Measurements from ENCODE around the gene GPR32. TPM values are rescaled to one million over a fixed set of nuclear protein-coding genes. Genes with fewer than 3 reads are reported as not detected.

The GPR32 gene
- total and polyA plus RNA-seq, 2 donors (not counting 1 experiment from before 2014, with no cell fraction given) = not detected

GRCh38 chr19:50821248-50821612 lies 51.0 kb downstream of the GPR32 start:
- peak overlapping the region; percentile 51 for H3K4me3 Mint-ChIP-seq
- ATAC-seq (ENCODE audit: low read depth) (no peak), DNase-seq (no peak)
- H3K36me3 ChIP-seq (replicated peaks in 1 of 2; ENCODE audit: control extremely low read depth in 1 of 2, control insufficient read depth in 1 of 2, extremely low read depth in 1 of 2, insufficient read depth in 2 of 2, low read length in 1 of 2) = no peaks in the 10 kb centered on the region
- ChIA-PET CTCF (interaction anchor here (3.1 kb wide), 1 partner anchor 101 kb away, joined by 13 read pairs; no protein-coding TSS in a partner anchor), POLR2A (interaction anchor here (1.2 kb wide), 1 partner anchor 17 kb away, joined by 3 read pairs; no protein-coding TSS in a partner anchor)
- no peak for TF ChIP-seq CTCF (IDR thresholded peaks at IDR 0.05)
- no peak for TF ChIP-seq EZH2 (IDR thresholded peaks at IDR 0.05; ENCODE audit: borderline replicate concordance, insufficient read depth, low read depth, low read length, poor library complexity, severe bottlenecking)
- peak overlapping the region; percentile 69 for H3K4me2 ChIP-seq (replicated peaks; ENCODE audit: low read depth, low read length, poor library complexity, severe bottlenecking)
- H3K27ac Mint-ChIP-seq = peak overlapping the region; percentile 48
- H3K27me3 Mint-ChIP-seq = peaks cover 15% of the 10 kb centered on the region
- peaks cover 0 to 32% (median 0%) of the 10 kb centered on the region in 4 experiments for H3K27me3 ChIP-seq (replicated peaks in 1 of 4; ENCODE audit: control extremely low read depth in 1 of 4, control insufficient read depth in 3 of 4, insufficient read depth in 4 of 4, low read length in 3 of 4)
- intact Hi-C loops (cut with micrococcal nuclease) = no loop called here
- H3K27ac ChIP-seq (ENCODE audit: low read length in 2 of 2) = no peak overlapping the region
- 85% methylated on average over 4 of the region's 4 CpGs for WGBS (ENCODE audit: insufficient coverage)
- H3K4me3 ChIP-seq (ENCODE audit: control extremely low read depth in 1 of 5, extremely low read depth in 1 of 5, insufficient read depth in 1 of 5, low read depth in 2 of 5, low read length in 4 of 5) = no peak overlapping the region
- H3K9me3 Mint-ChIP-seq (ENCODE audit: insufficient read depth) = no peaks in the 10 kb centered on the region
- H3K4me1 Mint-ChIP-seq = peaks cover 67% of the 10 kb centered on the region
- no peaks in the 10 kb centered on the region for H4K20me1 ChIP-seq (ENCODE audit: control insufficient read depth, insufficient read depth, low read length, poor library complexity, severe bottlenecking)
- no peak overlapping the region for H2AFZ ChIP-seq (ENCODE audit: insufficient read depth, low read depth, low read length, poor library complexity, severe bottlenecking)
- H3K9ac ChIP-seq (ENCODE audit: low read length) = peak overlapping the region; percentile 29
- H3K79me2 ChIP-seq (ENCODE audit: control insufficient read depth, insufficient read depth, low read length) = no peaks in the 10 kb centered on the region
- peaks cover 45 to 64% of the 10 kb centered on the region in 2 donors for H3K4me1 ChIP-seq (ENCODE audit: control insufficient read depth in 2 of 2, insufficient read depth in 2 of 2, low read length in 2 of 2)
- peaks cover 0 to 8% (median 0%) of the 10 kb centered on the region in 3 donors for H3K9me3 ChIP-seq (ENCODE audit: control extremely low read depth in 1 of 3, control insufficient read depth in 2 of 3, insufficient read depth in 1 of 3, low read length in 2 of 3)

Small RNA genes within 50 kb of the gene (small RNA-seq; reads per million reads assigned to genes)
- gene SNORD88A (ENCODE audit: insufficient read length, low read depth, low replicate concordance) = 161 reads per million, percentile 95 among the genes with 10 or more reads in this experiment
- gene SNORD88B (ENCODE audit: insufficient read length, low read depth, low replicate concordance) = not detected
- gene SNORD88C (ENCODE audit: insufficient read length, low read depth, low replicate concordance) = not detected

Other genes with a start within 250 kb of the GPR32 start
- gene LRRC4B, start 202.0 kb upstream of the GPR32 start, total RNA-seq = not detected in 2 replicates
- gene LRRC4B, start 202.0 kb upstream of the GPR32 start, polyA plus RNA-seq = 0.03 TPM in 1 of 2 replicates, not detected in the other
- 0.17 and 0.39 TPM in 2 replicates for gene SYT3, start 130.6 kb upstream of the GPR32 start, total RNA-seq
- 0.09 TPM in 1 of 2 replicates, not detected in the other for gene SYT3, start 130.6 kb upstream of the GPR32 start, polyA plus RNA-seq
- not detected in 2 replicates for gene C19orf81, start 121.0 kb upstream of the GPR32 start, total RNA-seq
- gene C19orf81, start 121.0 kb upstream of the GPR32 start, polyA plus RNA-seq = 0.37 TPM in 1 of 2 replicates, not detected in the other
- gene SHANK1, start 50.7 kb upstream of the GPR32 start, total RNA-seq = not detected in 2 replicates
- 0.03 TPM in 1 of 2 replicates, not detected in the other for gene SHANK1, start 50.7 kb upstream of the GPR32 start, polyA plus RNA-seq
- 0.34 and 0.52 TPM in 2 replicates for gene CLEC11A, start 47.1 kb upstream of the GPR32 start, total RNA-seq
- gene CLEC11A, start 47.1 kb upstream of the GPR32 start, polyA plus RNA-seq = 1.6 and 2.8 TPM in 2 replicates
- not detected in 2 replicates for gene ACP4, start 20.0 kb downstream of the GPR32 start, total RNA-seq
- gene ACP4, start 20.0 kb downstream of the GPR32 start, polyA plus RNA-seq = not detected in 2 replicates
- gene KLK1, start 53.3 kb downstream of the GPR32 start, total RNA-seq = 15.2 and 16.9 TPM in 2 replicates
- gene KLK1, start 53.3 kb downstream of the GPR32 start, polyA plus RNA-seq = 4.3 and 9.5 TPM in 2 replicates
- gene KLK15, start 63.1 kb downstream of the GPR32 start, total RNA-seq = not detected in 2 replicates
- gene KLK15, start 63.1 kb downstream of the GPR32 start, polyA plus RNA-seq = 0.07 TPM in 1 of 2 replicates, not detected in the other
- not detected in 2 replicates for gene KLK3, start 84.5 kb downstream of the GPR32 start, total RNA-seq
- gene KLK3, start 84.5 kb downstream of the GPR32 start, polyA plus RNA-seq = not detected in 2 replicates
- 1.7 TPM in 2 replicates for gene KLK2, start 103.0 kb downstream of the GPR32 start, total RNA-seq
- 0.60 and 1.2 TPM in 2 replicates for gene KLK2, start 103.0 kb downstream of the GPR32 start, polyA plus RNA-seq
- gene KLK4, start 140.9 kb downstream of the GPR32 start, total RNA-seq = 0.52 and 1.00 TPM in 2 replicates
- gene KLK4, start 140.9 kb downstream of the GPR32 start, polyA plus RNA-seq = 0.45 TPM in 1 of 2 replicates, not detected in the other
- gene KLK5, start 182.6 kb downstream of the GPR32 start, total RNA-seq = not detected in 2 replicates
- gene KLK5, start 182.6 kb downstream of the GPR32 start, polyA plus RNA-seq = not detected in 2 replicates
- not detected in 2 replicates for gene KLK6, start 199.1 kb downstream of the GPR32 start, total RNA-seq
- not detected in 2 replicates for gene KLK6, start 199.1 kb downstream of the GPR32 start, polyA plus RNA-seq
- not detected in 2 replicates for gene KLK7, start 213.5 kb downstream of the GPR32 start, total RNA-seq
- gene KLK7, start 213.5 kb downstream of the GPR32 start, polyA plus RNA-seq = not detected in 2 replicates
- gene KLK8, start 231.1 kb downstream of the GPR32 start, total RNA-seq = not detected in 2 replicates
- gene KLK8, start 231.1 kb downstream of the GPR32 start, polyA plus RNA-seq = not detected in 2 replicates
- gene KLK10, start 249.2 kb downstream of the GPR32 start, total RNA-seq = not detected in 2 replicates
- not detected in 2 replicates for gene KLK10, start 249.2 kb downstream of the GPR32 start, polyA plus RNA-seq